HCT116 (cell line): ENCODE measurements around the gene SYTL4.

Experiments used
- CTCF ChIP-seq, 3 experiments: fragments of 200-600 bp in 1 of 3; sonication (generic) in 1 of 3; IDR thresholded peaks in 2 of 3; conservative IDR thresholded peaks in 1 of 3; 2 replicates each; pipeline ENCODE4 v1.5.1; 2012 to 2017; ENCODE audit warnings: low read depth in 2 of 3, low read length in 2 of 3, antibody characterized with exemption in 1 of 3, borderline replicate concordance in 1 of 3, control low read depth in 1 of 3, mild to moderate bottlenecking in 1 of 3, mixed read lengths in 1 of 3, mixed run types in 1 of 3, moderate library complexity in 1 of 3; ENCODE audit not compliant: insufficient read depth in 1 of 3
- YY1 ChIP-seq: IDR thresholded peaks from 2 replicates; pipeline ENCODE4 v1.6.1; 2011; ENCODE audit warnings: low read length, low read depth, moderate library complexity, mild to moderate bottlenecking; ENCODE audit not compliant: insufficient replicate concordance; ENCODE audit errors: extremely low read depth

GRCh38 chrX:100647739-100648138 lies 84.2 kb downstream of the SYTL4 start:
- TF ChIP-seq YY1 (no peak), CTCF (IDR thresholded peaks at IDR 0.05 in 2 of 3, conservative IDR thresholded peaks at IDR 0.05 in 1 of 3; ENCODE audit: borderline replicate concordance in 1 of 3, insufficient read depth in 1 of 3, low read depth in 2 of 3, low read length in 2 of 3) (no peak)
